GM21737 (cell line): ENCODE measurements around the gene SCYL2.
"Not testable (repeated sequence)": the region's sequence is repeated elsewhere in the genome, so short reads cannot be mapped to it uniquely, and the experiment has no call there.

Experiments used
- ATAC-seq: cut with Tn5 transposase; IDR thresholded peaks from one replicate; pipeline ENCODE4 v1.9.1; 2021; ENCODE audit warnings: mild to moderate bottlenecking, moderate library complexity; ENCODE audit not compliant: unreplicated experiment

Gene SCYL2

GRCh38 chr12:100324498-100324897 lies 57.5 kb downstream of the SCYL2 start:
- no peak for ATAC-seq

- no peak for ATAC-seq
These were observed 59.2 kb downstream of the SCYL2 start for GRCh38 chr12:100326208-100326607.

- peak; percentile 86 for ATAC-seq
These were observed 62.8 kb downstream of the SCYL2 start for GRCh38 chr12:100329800-100330199.

GRCh38 chr12:100331871-100332270 lies 64.9 kb downstream of the SCYL2 start:
- ATAC-seq, result no peak

- ATAC-seq, result no peak
These were observed 65.9 kb downstream of the SCYL2 start for GRCh38 chr12:100332852-100333251.

- ATAC-seq, result no peak
These were observed 70.3 kb downstream of the SCYL2 start for GRCh38 chr12:100337299-100337698.

- ATAC-seq, result no peak
These were observed 70.8 kb downstream of the SCYL2 start for GRCh38 chr12:100337727-100338126.

- ATAC-seq, result no peak
These were observed 72.1 kb downstream of the SCYL2 start for GRCh38 chr12:100339071-100339470.

- not testable (repeated sequence) for ATAC-seq
These were observed 75.9 kb downstream of the SCYL2 start for GRCh38 chr12:100342897-100343296.

GRCh38 chr12:100344351-100344750 lies 77.4 kb downstream of the SCYL2 start:
- ATAC-seq, result not testable (repeated sequence)

- ATAC-seq, result no peak
These were observed 78.2 kb downstream of the SCYL2 start for GRCh38 chr12:100345020-100345767.

- no peak for ATAC-seq
These were observed 79.7 kb downstream of the SCYL2 start for GRCh38 chr12:100346660-100347059.

GRCh38 chr12:100348657-100349454 lies 81.9 kb downstream of the SCYL2 start:
- ATAC-seq, result no peak

GRCh38 chr12:100356644-100357223 lies 89.8 kb downstream of the SCYL2 start, which contains the start of gene SLC17A8:
TSS of gene SLC17A8 (plus strand) at chr12:100357074. CDS start at chr12:100357392, 318 bp downstream.
- ATAC-seq, result no peak

- ATAC-seq, result no peak
These were observed 92.3 kb downstream of the SCYL2 start for GRCh38 chr12:100359248-100359647.

GRCh38 chr12:100359822-100360221 lies 92.8 kb downstream of the SCYL2 start:
- ATAC-seq, result no peak

- no peak for ATAC-seq
These were observed 93.5 kb downstream of the SCYL2 start for GRCh38 chr12:100360450-100360849.

GRCh38 chr12:100364324-100364723 lies 97.3 kb downstream of the SCYL2 start:
- no peak for ATAC-seq

- no peak for ATAC-seq
These were observed 98.4 kb downstream of the SCYL2 start for GRCh38 chr12:100365411-100365810.

- ATAC-seq, result no peak
These were observed 101.1 kb downstream of the SCYL2 start for GRCh38 chr12:100368066-100368465.

- no peak for ATAC-seq
These were observed 104.2 kb downstream of the SCYL2 start for GRCh38 chr12:100371146-100371545.
